ENCODE data around the gene ANO10.

DNA sequence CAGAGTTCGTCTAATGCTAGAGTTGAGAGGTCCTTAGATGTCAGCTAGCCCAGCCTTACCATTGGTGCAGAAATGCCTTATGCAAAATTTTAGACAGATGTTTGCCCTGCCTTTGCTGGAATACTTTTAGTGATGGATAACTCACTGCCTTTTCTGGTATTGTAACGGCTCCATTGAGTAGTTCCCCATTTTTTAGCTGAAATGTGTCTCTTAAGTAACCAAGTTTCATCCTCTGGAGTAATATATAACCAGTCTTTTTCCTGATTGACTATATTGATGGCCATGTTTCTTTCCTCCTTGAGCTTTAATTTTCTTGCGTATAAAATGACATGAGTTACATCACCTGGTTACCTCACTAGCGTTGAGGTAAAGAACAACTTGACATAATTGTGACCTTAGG, 290.4 kb downstream of the ANO10 start:
- TF ChIP-seq, protein P1, sequence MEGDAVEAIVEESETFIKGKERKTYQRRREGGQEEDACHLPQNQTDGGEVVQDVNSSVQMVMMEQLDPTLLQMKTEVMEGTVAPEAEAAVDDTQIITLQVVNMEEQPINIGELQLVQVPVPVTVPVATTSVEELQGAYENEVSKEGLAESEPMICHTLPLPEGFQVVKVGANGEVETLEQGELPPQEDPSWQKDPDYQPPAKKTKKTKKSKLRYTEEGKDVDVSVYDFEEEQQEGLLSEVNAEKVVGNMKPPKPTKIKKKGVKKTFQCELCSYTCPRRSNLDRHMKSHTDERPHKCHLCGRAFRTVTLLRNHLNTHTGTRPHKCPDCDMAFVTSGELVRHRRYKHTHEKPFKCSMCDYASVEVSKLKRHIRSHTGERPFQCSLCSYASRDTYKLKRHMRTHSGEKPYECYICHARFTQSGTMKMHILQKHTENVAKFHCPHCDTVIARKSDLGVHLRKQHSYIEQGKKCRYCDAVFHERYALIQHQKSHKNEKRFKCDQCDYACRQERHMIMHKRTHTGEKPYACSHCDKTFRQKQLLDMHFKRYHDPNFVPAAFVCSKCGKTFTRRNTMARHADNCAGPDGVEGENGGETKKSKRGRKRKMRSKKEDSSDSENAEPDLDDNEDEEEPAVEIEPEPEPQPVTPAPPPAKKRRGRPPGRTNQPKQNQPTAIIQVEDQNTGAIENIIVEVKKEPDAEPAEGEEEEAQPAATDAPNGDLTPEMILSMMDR (conservative IDR thresholded peaks at IDR 0.05; ENCODE audit: low read depth, low read length), result no peak
- no peak for TF ChIP-seq EZH2 (IDR thresholded peaks at IDR 0.05; ENCODE audit: borderline replicate concordance, low read depth, low read length, poor library complexity, severe bottlenecking)
